ENCODE results near the gene KRTAP6-2.

GRCh38 chr21:30590297-30590696, 8.4 kb downstream of the KRTAP6-2 start, which contains the start of gene KRTAP22-2:
- TF ChIP-seq CTCF (conservative IDR thresholded peaks at IDR 0.05; ENCODE audit: low read length) (no peak), EZH2phosphoT487 (IDR thresholded peaks at IDR 0.05; ENCODE audit: borderline replicate concordance, low read depth, low read length) (no peak)
